ENCODE measurements around the gene MYOM3. TPM values are rescaled to one million over a fixed set of nuclear protein-coding genes. Genes with fewer than 3 reads are reported as not detected.

The MYOM3 gene
- total and polyA plus RNA-seq, 11 donors: 76.7 to 379 (median 288) TPM

- Histone ChIP-seq H3K36me3 (no peaks in the 10 kb centered on the region), H3K9me3 (peaks cover 0 to 4% (median 0%) of the 10 kb centered on the region in 12 donors), H3K4me1 (peaks cover 0 to 13% (median 5%) of the 10 kb centered on the region in 12 donors), H3K4me3 (peak within 1 kb of the TSS in 11 of 12 donors; percentile 6 to 55 (median 39)), H3K27me3 (no peaks in the 10 kb centered on the region), H3K27ac (peak within 1 kb of the TSS in 1 of 12 donors; percentile 38)
- peak; percentile 43 to 75 (median 59) for ATAC-seq
- intact Hi-C loops (cut with DNase I): no loop called here
- 37 to 47% (median 39%) methylated on average over 15 to 22 of the region's 22 CpGs for WGBS, 4 donors
- peak in 2 of 5 donors; percentile 23 to 50 for DNase-seq
- TF ChIP-seq CTCF (IDR thresholded peaks at IDR 0.05): no peak
- no peak for TF ChIP-seq POLR2A (IDR thresholded peaks at IDR 0.05)
Observed at GRCh38 chr1:24142546-24143534, 30.9 kb upstream of the MYOM3 start, which contains the start of gene IL22RA1. Gene IL22RA1 (minus strand): TSS chr1:24143140. CDS start chr1:24143082, 58 bp downstream.

GRCh38 chr1:24141311-24141997 lies 29.5 kb upstream of the MYOM3 start:
- no peaks in the 10 kb centered on the region for H3K27me3 ChIP-seq
- no peak overlapping the region for H3K27ac ChIP-seq
- peaks cover 0 to 13% (median 5%) of the 10 kb centered on the region in 12 donors for H3K4me1 ChIP-seq
- no peaks in the 10 kb centered on the region for H3K36me3 ChIP-seq
- WGBS, 4 donors: 90 to 93% (median 91%) methylated on average over 10 of the region's 10 CpGs
- ATAC-seq (no peak), DNase-seq (no peak)
- no peak overlapping the region for H3K4me3 ChIP-seq
- intact Hi-C loops (cut with DNase I): no loop called here
- TF ChIP-seq POLR2A (IDR thresholded peaks at IDR 0.05): no peak
- TF ChIP-seq CTCF (IDR thresholded peaks at IDR 0.05): no peak
- peaks cover 0 to 4% (median 0%) of the 10 kb centered on the region in 12 donors for H3K9me3 ChIP-seq

GRCh38 chr1:24140741-24141181 lies 28.8 kb upstream of the MYOM3 start:
- Histone ChIP-seq H3K9me3 (peaks cover 0 to 4% (median 0%) of the 10 kb centered on the region in 12 donors), H3K4me1 (peaks cover 0 to 13% (median 5%) of the 10 kb centered on the region in 12 donors), H3K27ac (no peak overlapping the region), H3K36me3 (no peaks in the 10 kb centered on the region), H3K27me3 (no peaks in the 10 kb centered on the region), H3K4me3 (no peak overlapping the region)
- ATAC-seq: no peak
- intact Hi-C loops (cut with DNase I): no loop called here
- WGBS, 4 donors: 88 to 91% (median 89%) methylated on average over 14 to 17 of the region's 17 CpGs
- DNase-seq: no peak
- TF ChIP-seq POLR2A (IDR thresholded peaks at IDR 0.05) (no peak), CTCF (IDR thresholded peaks at IDR 0.05) (no peak)

Measured in heart left ventricle (tissue), 16 donors.